ENCODE measurements around the gene PLA2G6. TPM values are rescaled to one million over a fixed set of nuclear protein-coding genes. Genes with fewer than 3 reads are reported as not detected.

Gene PLA2G6
- total and polyA plus RNA-seq, 2 of the 8 experiments (the other 6 are each of a cell fraction or from before 2014, with no cell fraction given): 13.2 to 21.0 TPM

GRCh38 chr22:38190581-38190980 is 9.0 kb upstream of the PLA2G6 start (continued):
- TF ChIP-seq BRCA1 (IDR thresholded peaks at IDR 0.05; ENCODE audit: low read depth, low read length): no peak
